Activated CD4-positive, alpha-beta T cell treated with anti-CD3 and anti-CD28 coated beads for 36 hours (primary cell): Measurements from ENCODE around the gene STEAP2. TPM values are rescaled to one million over a fixed set of nuclear protein-coding genes. Genes with fewer than 3 reads are reported as not detected.
"Not testable (repeated sequence)": the region's sequence is repeated elsewhere in the genome, so short reads cannot be mapped to it uniquely, and the experiment has no call there.

Source experiments
- ATAC-seq: fragments of 200-7000 bp; cut with Tn5 transposase; one replicate; pipeline ENCODE4 v1.10.0; 2021; ENCODE audit warnings: mild to moderate bottlenecking, moderate library complexity
- CTCF ChIA-PET: fragments of 350-600 bp; sonication (Branson Sonifier 250); formaldehyde crosslinking; loops from one replicate; lab custom pipeline; 2021; ENCODE audit warnings: antibody characterized with exemption; lab: Charles Lee
- POLR2A ChIA-PET: fragments of 350-600 bp; sonication (Branson Sonifier 250); formaldehyde crosslinking; loops from one replicate; lab custom pipeline; 2021; ENCODE audit warnings: antibody characterized with exemption, inconsistent platforms; lab: Charles Lee
- DNase-seq: peaks from one replicate; pipeline ENCODE4 v3.0.0-alpha.2; 2020
- H3K27ac Mint-ChIP-seq: one replicate; pipeline ENCODE4 v1.8.0; 2021; ENCODE audit warnings: mixed read lengths
- H3K27me3 Mint-ChIP-seq: one replicate; pipeline ENCODE4 v1.8.0; 2021; ENCODE audit warnings: mixed read lengths
- H3K36me3 Mint-ChIP-seq: one replicate; pipeline ENCODE4 v1.8.0; 2021; ENCODE audit warnings: low read depth, mixed read lengths
- H3K4me1 Mint-ChIP-seq: one replicate; pipeline ENCODE4 v1.8.0; 2021; ENCODE audit warnings: mixed read lengths
- H3K4me3 Mint-ChIP-seq: one replicate; pipeline ENCODE4 v1.8.0; 2021; ENCODE audit warnings: mild to moderate bottlenecking, moderate library complexity, mixed read lengths
- H3K9me3 Mint-ChIP-seq: one replicate; pipeline ENCODE4 v1.8.0; 2021; ENCODE audit warnings: low read depth, mixed read lengths
- intact Hi-C, 2 experiments: fragments of 100-400 bp; cut with DNase I in 1 of 2; cut with micrococcal nuclease in 1 of 2; formaldehyde crosslinking; loops; one replicate each; pipeline versions ENCODE4 v1.14.2 to v1.15.1; 2022 to 2024; cut with DNase I, micrococcal nuclease
- total RNA-seq, 2 experiments: library from RNA; stranded (reverse); gene quantifications; one replicate each; pipeline ENCODE4 v1.2.3, GENCODE V29; 2021

Gene STEAP2
- total RNA-seq, 2 experiments from 2014 or later, result not detected

DNA sequence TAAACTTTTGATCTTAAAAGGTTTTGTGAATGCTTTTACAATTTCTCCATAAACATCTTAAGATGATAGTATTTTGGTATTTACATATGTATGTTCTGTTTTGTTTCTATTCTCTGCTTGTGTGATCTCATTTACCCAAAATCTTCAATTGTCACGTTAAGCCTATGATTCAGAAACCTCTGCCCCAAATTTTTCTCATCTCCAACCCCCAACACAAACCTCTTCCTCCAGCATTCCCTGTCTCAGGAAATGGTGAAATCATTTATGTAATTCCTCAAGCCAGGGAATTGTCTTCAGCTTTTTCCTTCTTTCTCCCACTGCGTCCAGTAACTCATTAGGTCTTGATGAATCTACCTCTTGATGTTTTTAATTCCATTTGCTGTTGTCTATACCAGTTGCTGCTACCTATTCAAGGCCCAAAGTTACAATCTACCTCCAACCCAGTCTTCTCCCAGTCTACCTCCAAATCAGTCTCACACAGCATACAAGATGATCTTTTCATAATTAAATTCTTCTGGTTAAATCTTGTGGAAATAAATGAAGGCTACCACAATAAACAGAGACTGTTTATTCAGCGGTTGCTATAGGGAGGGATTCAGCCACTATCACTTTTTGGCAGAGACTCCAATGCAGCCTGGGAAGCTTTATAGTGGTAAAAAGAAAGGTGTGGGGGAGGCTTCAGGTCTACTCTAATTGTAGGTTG lies 39.2 kb downstream of the STEAP2 start:
- no peak overlapping the region for H3K27ac Mint-ChIP-seq
- POLR2A ChIA-PET, result no interaction called here
- CTCF ChIA-PET, result no interaction called here
- DNase-seq (no peak), ATAC-seq (no peak)
- H3K36me3 Mint-ChIP-seq, result no peaks in the 10 kb centered on the region
- peaks cover 1% of the 10 kb centered on the region for H3K9me3 Mint-ChIP-seq
- peaks cover 4% of the 10 kb centered on the region for H3K4me1 Mint-ChIP-seq
- H3K4me3 Mint-ChIP-seq, result no peak overlapping the region
- H3K27me3 Mint-ChIP-seq, result peaks cover 41% of the 10 kb centered on the region
- intact Hi-C loops, result no loop called here

DNA sequence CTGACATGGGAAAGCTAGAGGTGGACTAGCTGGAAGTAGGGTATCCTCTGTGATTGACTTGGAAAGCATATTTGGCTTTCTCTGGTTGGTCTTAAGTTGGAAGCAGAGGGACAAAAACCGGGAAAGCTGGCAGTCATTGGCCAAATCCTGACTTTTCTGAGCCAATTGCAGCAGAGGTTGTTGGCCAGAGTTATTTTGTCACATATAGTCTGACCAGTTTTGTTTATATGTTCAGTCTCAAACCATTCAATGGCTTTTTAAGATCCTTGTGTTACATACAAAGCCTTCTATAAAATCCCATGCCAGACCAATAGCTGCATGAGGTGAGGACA lies 39.7 kb downstream of the STEAP2 start:
- peaks cover 39% of the 10 kb centered on the region for H3K27me3 Mint-ChIP-seq
- H3K9me3 Mint-ChIP-seq, result peaks cover 5% of the 10 kb centered on the region
- intact Hi-C loops, result no loop called here
- ATAC-seq (no peak), DNase-seq (no peak)
- H3K4me1 Mint-ChIP-seq, result no peaks in the 10 kb centered on the region
- ChIA-PET POLR2A (no interaction called here), CTCF (interaction anchor here (1.0 kb wide), 1 partner anchor 166 kb away, joined by 3 read pairs; no protein-coding TSS in a partner anchor)
- H3K4me3 Mint-ChIP-seq, result no peak overlapping the region
- no peak overlapping the region for H3K27ac Mint-ChIP-seq
- H3K36me3 Mint-ChIP-seq, result no peaks in the 10 kb centered on the region

DNA sequence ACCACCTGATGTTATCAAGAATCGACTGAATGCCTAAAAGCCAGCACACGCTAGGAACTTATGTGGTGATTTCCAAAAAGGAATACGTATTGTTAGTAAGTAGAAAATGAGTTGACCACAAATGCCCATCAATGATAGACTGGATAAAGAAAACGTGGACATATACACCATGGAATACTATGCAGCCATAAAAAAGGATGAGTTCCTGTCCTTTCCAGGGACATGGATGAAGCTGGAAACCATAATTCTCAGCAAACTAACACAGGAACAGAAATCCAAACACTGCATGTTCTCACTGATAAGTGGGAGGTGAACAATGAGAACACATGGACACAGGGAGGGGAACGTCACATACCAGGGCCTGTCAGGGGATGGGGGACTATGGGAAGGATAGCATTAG lies 44.5 kb downstream of the STEAP2 start:
- H3K9me3 Mint-ChIP-seq, H3K4me1 Mint-ChIP-seq, H3K4me3 Mint-ChIP-seq, CTCF ChIA-PET, intact Hi-C loops, DNase-seq, H3K27ac Mint-ChIP-seq, POLR2A ChIA-PET, ATAC-seq, H3K36me3 Mint-ChIP-seq: not testable (repeated sequence)
- H3K27me3 Mint-ChIP-seq, result peaks cover 23% of the 10 kb centered on the region

DNA sequence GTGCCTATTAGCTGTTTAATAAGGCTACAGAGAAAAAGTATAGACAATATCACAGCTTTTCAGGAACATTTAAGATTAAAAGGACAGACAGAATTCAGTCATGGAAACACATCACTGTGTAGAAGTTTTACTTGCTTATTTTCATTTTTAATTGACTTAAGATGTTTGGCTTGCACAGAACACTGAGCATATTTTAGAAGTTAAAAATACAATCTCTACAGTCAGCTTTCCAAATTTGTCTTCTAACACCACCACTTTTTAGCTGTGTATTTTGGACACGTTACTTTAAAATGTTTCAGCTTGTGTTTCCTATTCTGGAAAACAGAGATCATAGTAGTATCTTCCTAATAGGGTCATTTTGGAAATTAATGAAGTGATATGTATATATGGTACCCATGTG lies 45.2 kb downstream of the STEAP2 start:
- no peak overlapping the region for H3K4me3 Mint-ChIP-seq
- CTCF ChIA-PET, result interaction anchor here (0.9 kb wide), 1 partner anchor 11 kb away, joined by 3 read pairs; no protein-coding TSS in a partner anchor
- intact Hi-C loops, result no loop called here
- H3K36me3 Mint-ChIP-seq, result no peaks in the 10 kb centered on the region
- no peaks in the 10 kb centered on the region for H3K4me1 Mint-ChIP-seq
- POLR2A ChIA-PET, result no interaction called here
- ATAC-seq (no peak), DNase-seq (no peak)
- H3K27me3 Mint-ChIP-seq, result peaks cover 23% of the 10 kb centered on the region
- H3K9me3 Mint-ChIP-seq, result peaks cover 5% of the 10 kb centered on the region
- no peak overlapping the region for H3K27ac Mint-ChIP-seq

DNA sequence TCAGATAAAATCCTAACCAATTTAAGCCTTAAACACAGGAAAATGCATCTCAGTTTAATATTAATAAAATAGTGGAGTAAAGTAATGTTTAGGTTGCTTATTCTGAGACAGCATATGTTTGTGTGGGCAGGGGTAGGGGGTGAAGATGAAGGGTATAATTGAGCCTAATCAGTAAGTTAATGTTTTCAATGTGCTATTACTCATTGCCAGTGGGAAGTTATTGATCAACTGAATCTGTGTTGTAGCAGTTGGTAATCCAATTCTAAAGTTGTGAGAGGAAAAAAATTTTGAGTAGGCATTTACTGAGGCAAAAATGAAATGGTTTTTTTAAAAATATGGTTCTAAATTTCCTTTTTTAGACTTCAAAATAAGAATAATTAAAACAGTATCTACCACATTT lies 49.9 kb downstream of the STEAP2 start:
- no peak for DNase-seq
- Mint-ChIP-seq H3K4me3 (no peak overlapping the region), H3K27me3 (peaks cover 2% of the 10 kb centered on the region), H3K27ac (no peak overlapping the region), H3K36me3 (no peaks in the 10 kb centered on the region), H3K9me3 (no peaks in the 10 kb centered on the region), H3K4me1 (no peaks in the 10 kb centered on the region)
- ChIA-PET CTCF (interaction anchor here (1.4 kb wide), 1 partner anchor 15 kb away, joined by 3 read pairs; no protein-coding TSS in a partner anchor), POLR2A (no interaction called here)
- ATAC-seq, result no peak
- intact Hi-C loops, result loop anchor here in 1 of 2 experiments (5.0 kb wide), 1 partner anchor 166 kb away; no protein-coding TSS in a partner anchor

DNA sequence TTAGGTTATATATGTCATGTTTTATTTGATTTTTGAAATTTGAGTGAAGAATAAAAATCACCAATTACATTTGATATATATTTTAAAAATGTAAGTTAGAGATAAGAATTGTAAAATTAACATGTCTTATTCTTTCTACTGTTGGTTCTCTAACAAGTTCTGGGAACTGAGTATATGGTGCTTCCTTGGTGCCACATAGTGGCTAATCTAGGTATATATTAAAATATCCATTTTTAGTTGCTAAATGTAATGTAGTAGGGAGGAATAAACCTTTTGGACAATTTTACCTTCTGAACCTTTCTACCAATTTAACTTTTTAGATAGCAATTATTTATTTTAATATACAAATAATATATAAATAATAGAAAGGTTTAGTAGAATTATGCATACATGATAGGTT lies 50.9 kb downstream of the STEAP2 start:
- DNase-seq, result no peak
- Mint-ChIP-seq H3K27ac (no peak overlapping the region), H3K36me3 (no peaks in the 10 kb centered on the region), H3K9me3 (no peaks in the 10 kb centered on the region), H3K4me3 (no peak overlapping the region), H3K4me1 (no peaks in the 10 kb centered on the region), H3K27me3 (peaks cover 5% of the 10 kb centered on the region)
- intact Hi-C loops, result loop anchor here (1.0 to 5.0 kb wide), 4 partner anchors 108 to 165 kb away; partner anchors contain the start of gene STEAP1 (in 1 of the 2)
- CTCF ChIA-PET, result no interaction called here
- POLR2A ChIA-PET, result no interaction called here
- ATAC-seq, result no peak

DNA sequence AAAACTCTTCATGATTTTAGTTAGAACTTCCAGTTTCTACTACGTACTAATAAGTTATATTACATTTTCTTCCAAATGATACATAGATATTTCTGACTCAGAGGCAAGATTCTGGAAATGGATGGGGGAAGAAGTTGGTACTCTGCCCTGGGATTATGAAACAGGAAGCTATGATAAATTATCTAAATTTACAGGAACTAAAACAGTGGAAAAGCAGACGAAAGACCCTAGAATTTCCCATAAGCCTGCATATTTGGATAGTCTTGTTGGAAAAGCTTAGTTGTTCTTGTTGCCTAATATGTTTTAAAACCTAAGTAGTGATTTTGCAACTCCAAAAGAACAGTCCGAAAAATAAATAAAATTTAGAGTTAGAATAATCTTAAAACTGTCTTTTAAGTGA lies 55.3 kb downstream of the STEAP2 start:
- DNase-seq (no peak), ATAC-seq (no peak)
- peaks cover 11% of the 10 kb centered on the region for H3K27me3 Mint-ChIP-seq
- no peaks in the 10 kb centered on the region for H3K4me1 Mint-ChIP-seq
- no peaks in the 10 kb centered on the region for H3K9me3 Mint-ChIP-seq
- ChIA-PET CTCF (interaction anchor here (1.2 kb wide), 1 partner anchor 14 kb away, joined by 5 read pairs; no protein-coding TSS in a partner anchor), POLR2A (no interaction called here)
- H3K27ac Mint-ChIP-seq, result no peak overlapping the region
- no peak overlapping the region for H3K4me3 Mint-ChIP-seq
- intact Hi-C loops, result loop anchor here in 1 of 2 experiments (5.0 kb wide), 1 partner anchor 40 kb away; no protein-coding TSS in a partner anchor
- no peaks in the 10 kb centered on the region for H3K36me3 Mint-ChIP-seq

DNA sequence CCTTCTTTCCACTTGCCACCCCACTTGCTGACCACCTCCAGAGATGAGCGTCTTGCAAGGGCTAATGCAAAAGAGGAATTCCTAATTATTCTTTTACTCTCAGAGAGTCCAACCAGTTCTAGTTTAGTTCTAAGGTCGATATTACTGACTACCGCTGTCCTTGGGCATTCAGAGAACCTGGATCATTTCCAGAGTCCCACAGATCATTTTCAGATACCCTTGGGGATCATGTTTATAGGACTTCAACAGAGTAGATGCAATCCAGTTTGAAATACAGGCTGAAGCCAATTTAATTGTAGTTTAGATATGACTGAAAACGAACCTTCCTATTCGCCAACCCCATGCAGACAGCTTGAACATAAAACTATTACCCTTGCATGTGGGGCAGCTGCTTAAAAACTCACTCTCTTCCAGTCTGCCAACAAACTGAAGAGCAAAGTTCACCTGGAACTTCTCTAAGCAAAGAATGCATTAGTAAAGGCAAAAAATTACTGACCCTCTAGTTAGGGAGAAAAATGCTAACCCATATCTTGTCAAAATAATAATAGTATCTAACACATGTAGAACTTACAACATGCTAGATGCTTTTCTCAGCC lies 55.8 kb downstream of the STEAP2 start:
- ATAC-seq (no peak), DNase-seq (no peak)
- peaks cover 11% of the 10 kb centered on the region for H3K27me3 Mint-ChIP-seq
- H3K27ac Mint-ChIP-seq, result no peak overlapping the region
- intact Hi-C loops, result loop anchor here in 1 of 2 experiments (5.0 kb wide), 1 partner anchor 40 kb away; no protein-coding TSS in a partner anchor
- H3K4me3 Mint-ChIP-seq, result no peak overlapping the region
- ChIA-PET POLR2A (no interaction called here), CTCF (interaction anchor here (1.2 to 1.6 kb wide), 2 partner anchors 14 to 161 kb away, joined by 3 to 5 read pairs; no protein-coding TSS in a partner anchor)
- H3K36me3 Mint-ChIP-seq, result no peaks in the 10 kb centered on the region
- no peaks in the 10 kb centered on the region for H3K9me3 Mint-ChIP-seq
- no peaks in the 10 kb centered on the region for H3K4me1 Mint-ChIP-seq

DNA sequence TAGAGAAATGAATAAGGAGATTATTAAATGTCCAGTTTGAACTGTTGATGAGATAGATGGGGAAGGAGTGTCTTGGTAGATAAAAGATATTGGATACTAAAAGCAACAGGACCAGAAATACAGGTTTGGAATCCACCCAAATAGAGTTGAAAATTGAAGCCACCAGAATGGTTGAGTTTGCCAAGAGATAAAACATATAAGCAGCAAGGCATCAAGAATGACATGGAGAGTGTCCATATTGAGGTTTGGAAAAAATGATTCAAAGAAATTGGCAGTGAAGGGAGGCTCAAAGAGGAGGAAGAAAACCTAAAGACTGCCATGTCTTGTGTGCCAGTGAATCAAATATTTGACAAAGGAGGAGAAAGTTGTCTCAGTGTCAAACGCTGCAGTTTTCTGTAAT lies 57.6 kb downstream of the STEAP2 start:
- H3K36me3 Mint-ChIP-seq, result no peaks in the 10 kb centered on the region
- intact Hi-C loops, result loop anchor here in 1 of 2 experiments (5.0 kb wide), 1 partner anchor 38 kb away; no protein-coding TSS in a partner anchor
- H3K4me1 Mint-ChIP-seq, result no peaks in the 10 kb centered on the region
- H3K27me3 Mint-ChIP-seq, result peaks cover 11% of the 10 kb centered on the region
- ChIA-PET CTCF (interaction anchor here (1.3 to 1.4 kb wide), 2 partner anchors 9 to 24 kb away, joined by 3 to 5 read pairs; no protein-coding TSS in a partner anchor), POLR2A (no interaction called here)
- DNase-seq (no peak), ATAC-seq (no peak)
- H3K27ac Mint-ChIP-seq, result no peak overlapping the region
- H3K4me3 Mint-ChIP-seq, result no peak overlapping the region
- no peaks in the 10 kb centered on the region for H3K9me3 Mint-ChIP-seq

DNA sequence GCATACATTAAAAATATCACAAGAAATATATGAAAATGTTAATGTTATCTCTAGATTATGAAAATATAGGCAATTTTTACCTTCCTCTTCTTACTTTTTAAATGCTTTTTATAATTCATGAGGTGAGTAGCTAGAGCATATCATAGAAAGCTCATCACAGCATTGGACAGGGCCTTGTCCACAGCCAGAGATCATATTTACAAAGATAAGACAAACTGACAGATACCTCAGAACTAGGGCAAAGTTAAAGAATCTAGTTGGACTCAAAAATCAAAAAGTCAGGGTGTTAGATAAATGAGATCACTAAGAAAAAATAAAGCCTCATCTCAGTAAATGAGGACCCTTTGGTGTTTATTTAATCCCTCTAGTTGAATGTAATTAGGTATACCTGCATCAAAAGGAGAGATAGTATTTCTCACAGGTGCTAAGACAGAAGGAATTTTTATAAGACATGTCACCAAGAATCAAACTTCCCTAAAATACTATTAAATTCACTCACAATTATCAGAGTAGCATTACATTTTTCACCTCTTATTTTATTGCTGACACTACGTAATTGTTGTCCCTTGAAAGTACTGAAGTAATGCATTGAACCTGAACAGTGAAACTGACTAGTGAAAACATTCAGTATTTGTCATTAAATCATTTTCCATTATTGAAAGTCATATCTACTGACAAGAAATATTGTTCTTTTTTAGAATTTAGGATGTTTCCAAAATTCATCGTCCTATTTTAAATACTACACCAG lies 59.1 kb downstream of the STEAP2 start:
- no peak for ATAC-seq
- Mint-ChIP-seq H3K27ac (no peak overlapping the region), H3K9me3 (no peaks in the 10 kb centered on the region), H3K4me1 (no peaks in the 10 kb centered on the region), H3K4me3 (no peak overlapping the region), H3K27me3 (peaks cover 11% of the 10 kb centered on the region), H3K36me3 (no peaks in the 10 kb centered on the region)
- ChIA-PET POLR2A (no interaction called here), CTCF (interaction anchor here (0.6 to 1.4 kb wide), 3 partner anchors 10 to 79 kb away, joined by 3 to 5 read pairs (median 3); no protein-coding TSS in a partner anchor)
- intact Hi-C loops, result no loop called here
- DNase-seq, result no peak

DNA sequence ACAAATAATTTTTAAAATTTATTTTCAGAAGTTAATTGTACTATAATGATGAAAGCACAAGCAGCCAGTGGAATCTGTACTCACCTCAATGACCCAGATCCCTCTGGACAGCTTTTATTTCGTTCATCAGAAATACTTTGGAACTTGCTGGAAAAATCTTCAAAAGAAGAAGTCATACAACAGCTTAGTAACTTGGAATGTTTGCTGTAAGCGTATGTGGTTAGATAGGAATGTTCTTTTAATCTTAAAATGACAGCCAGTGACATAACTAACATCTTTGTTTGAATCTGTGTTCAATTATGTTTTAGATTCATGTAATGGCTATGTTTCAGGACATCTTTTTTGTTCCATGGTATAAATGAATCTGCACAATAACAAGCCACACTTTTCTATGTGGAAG lies 60.2 kb downstream of the STEAP2 start:
- DNase-seq, result no peak
- Mint-ChIP-seq H3K27ac (no peak overlapping the region), H3K36me3 (no peaks in the 10 kb centered on the region), H3K9me3 (no peaks in the 10 kb centered on the region), H3K4me3 (no peak overlapping the region), H3K4me1 (no peaks in the 10 kb centered on the region), H3K27me3 (peaks cover 11% of the 10 kb centered on the region)
- ChIA-PET CTCF (no interaction called here), POLR2A (no interaction called here)
- ATAC-seq, result no peak
- intact Hi-C loops, result no loop called here
